ENCODE measurements around the gene FGD2. TPM values are rescaled to one million over a fixed set of nuclear protein-coding genes. Genes with fewer than 3 reads are reported as not detected.

FGD2 gene
- total and polyA plus RNA-seq, 2 experiments from 2014 or later = 0.29 TPM; not detected in 1

DNA sequence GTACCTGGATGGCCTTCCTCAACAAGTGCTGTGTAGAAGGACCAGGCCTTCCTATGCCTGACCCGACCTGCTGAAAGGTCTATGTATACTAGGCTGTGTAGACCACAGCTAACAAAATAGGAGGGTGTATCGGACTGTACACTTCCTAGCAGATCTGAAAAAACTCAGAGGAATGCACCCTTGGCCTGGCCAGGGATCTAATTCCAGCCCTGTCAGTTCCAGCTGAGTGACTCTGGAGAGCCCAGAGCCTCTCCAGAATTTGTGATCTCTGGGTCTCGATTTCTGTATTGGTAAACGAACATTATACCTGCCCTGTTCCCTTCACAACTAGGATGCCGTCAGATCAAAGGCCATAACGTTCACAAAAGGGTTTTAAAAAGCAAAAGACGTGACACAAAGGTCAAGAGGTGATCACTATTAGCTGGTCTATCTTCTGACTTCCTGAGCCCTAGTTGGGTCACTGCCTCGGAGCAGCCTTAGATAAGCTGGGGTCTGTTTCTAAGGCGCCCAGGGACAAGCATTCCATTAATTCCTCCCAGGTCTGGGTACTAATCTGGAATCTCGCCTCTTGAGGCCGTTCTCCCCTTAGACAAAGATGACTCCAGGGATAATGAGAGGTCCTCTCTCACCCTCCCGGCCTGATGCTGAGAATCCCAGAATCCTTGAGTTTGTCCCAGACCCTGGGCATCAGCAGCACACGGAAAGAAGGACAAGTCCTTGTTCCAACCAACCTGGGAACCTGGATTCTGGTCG lies 33.4 kb upstream of the FGD2 start:
- Histone ChIP-seq H3K4me3 (no peak overlapping the region), H3K27me3 (no peaks in the 10 kb centered on the region)
- TF ChIP-seq, protein P1, sequence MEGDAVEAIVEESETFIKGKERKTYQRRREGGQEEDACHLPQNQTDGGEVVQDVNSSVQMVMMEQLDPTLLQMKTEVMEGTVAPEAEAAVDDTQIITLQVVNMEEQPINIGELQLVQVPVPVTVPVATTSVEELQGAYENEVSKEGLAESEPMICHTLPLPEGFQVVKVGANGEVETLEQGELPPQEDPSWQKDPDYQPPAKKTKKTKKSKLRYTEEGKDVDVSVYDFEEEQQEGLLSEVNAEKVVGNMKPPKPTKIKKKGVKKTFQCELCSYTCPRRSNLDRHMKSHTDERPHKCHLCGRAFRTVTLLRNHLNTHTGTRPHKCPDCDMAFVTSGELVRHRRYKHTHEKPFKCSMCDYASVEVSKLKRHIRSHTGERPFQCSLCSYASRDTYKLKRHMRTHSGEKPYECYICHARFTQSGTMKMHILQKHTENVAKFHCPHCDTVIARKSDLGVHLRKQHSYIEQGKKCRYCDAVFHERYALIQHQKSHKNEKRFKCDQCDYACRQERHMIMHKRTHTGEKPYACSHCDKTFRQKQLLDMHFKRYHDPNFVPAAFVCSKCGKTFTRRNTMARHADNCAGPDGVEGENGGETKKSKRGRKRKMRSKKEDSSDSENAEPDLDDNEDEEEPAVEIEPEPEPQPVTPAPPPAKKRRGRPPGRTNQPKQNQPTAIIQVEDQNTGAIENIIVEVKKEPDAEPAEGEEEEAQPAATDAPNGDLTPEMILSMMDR (IDR thresholded peaks at IDR 0.05; ENCODE audit: low read depth, low read length) = no peak

DNA sequence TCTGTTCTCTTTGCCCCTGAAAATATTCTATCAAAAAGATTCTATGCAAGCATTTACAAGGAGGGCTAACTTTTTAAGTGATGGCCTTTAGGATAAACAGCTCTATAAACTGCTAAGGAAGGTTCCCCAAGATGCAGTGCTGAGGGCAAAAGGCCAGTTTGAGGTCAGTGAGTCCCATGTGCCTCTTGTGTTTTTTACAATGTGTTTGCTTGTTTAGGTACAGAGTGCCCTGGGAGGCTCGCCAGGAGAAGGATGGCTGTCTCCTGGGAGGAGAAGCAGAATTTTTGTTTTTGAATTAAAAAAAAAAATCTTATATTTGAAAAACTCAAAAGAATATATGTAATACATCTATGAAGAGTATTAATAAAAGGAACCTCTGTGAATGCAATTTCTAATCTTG lies 32.3 kb upstream of the FGD2 start:
- DNase-seq (ENCODE audit: low read depth in 1 of 2, low spot score in 1 of 2) = no peak
- no peaks in the 10 kb centered on the region for H3K27me3 ChIP-seq
- TF ChIP-seq, protein P1 (IDR thresholded peaks at IDR 0.05; ENCODE audit: low read depth, low read length) = no peak
- peaks cover 52% of the 10 kb centered on the region for H3K36me3 ChIP-seq
- peak overlapping the region; percentile 97 for H3K27ac ChIP-seq
- no peaks in the 10 kb centered on the region for H3K9me3 ChIP-seq (ENCODE audit: low read depth)
- H3K4me3 ChIP-seq = no peak overlapping the region
- H3K4me1 ChIP-seq (ENCODE audit: low read depth) = peaks cover 53% of the 10 kb centered on the region

More for the DNA sequence above, 33.4 kb upstream of the FGD2 start:
- Histone ChIP-seq H3K4me1 (ENCODE audit: low read depth) (peaks cover 52% of the 10 kb centered on the region), H3K36me3 (peaks cover 54% of the 10 kb centered on the region), H3K27ac (peak overlapping the region; percentile 97), H3K9me3 (ENCODE audit: low read depth) (no peaks in the 10 kb centered on the region)
- DNase-seq (ENCODE audit: low read depth in 1 of 2, low spot score in 1 of 2) = no peak

DNA sequence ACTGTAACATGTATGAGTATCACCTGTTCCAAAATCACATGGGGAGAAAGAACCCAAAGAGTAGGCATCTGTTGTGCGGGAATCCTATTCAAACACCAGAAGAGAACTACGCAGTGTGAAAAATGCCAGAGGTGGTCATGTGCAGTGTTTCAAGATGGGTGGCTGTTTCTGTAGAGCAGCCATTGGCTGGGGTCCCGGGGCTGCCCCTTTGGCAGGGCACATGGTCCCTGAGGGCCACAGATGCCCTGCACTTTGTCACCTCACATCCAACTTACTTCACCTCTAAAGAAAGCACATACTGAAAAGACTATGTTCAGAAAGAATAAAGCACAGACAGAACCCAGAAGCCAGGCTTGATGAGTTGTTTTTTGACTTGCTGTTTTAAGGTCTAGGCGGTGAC lies 31.8 kb upstream of the FGD2 start:
- Histone ChIP-seq H3K36me3 (peaks cover 50% of the 10 kb centered on the region), H3K4me3 (no peak overlapping the region), H3K9me3 (ENCODE audit: low read depth) (no peaks in the 10 kb centered on the region), H3K27ac (peak overlapping the region; percentile 97), H3K4me1 (ENCODE audit: low read depth) (peaks cover 53% of the 10 kb centered on the region), H3K27me3 (no peaks in the 10 kb centered on the region)
- TF ChIP-seq, protein P1 (IDR thresholded peaks at IDR 0.05; ENCODE audit: low read depth, low read length) = no peak
- no peak for DNase-seq (ENCODE audit: low read depth in 1 of 2, low spot score in 1 of 2)

DNA sequence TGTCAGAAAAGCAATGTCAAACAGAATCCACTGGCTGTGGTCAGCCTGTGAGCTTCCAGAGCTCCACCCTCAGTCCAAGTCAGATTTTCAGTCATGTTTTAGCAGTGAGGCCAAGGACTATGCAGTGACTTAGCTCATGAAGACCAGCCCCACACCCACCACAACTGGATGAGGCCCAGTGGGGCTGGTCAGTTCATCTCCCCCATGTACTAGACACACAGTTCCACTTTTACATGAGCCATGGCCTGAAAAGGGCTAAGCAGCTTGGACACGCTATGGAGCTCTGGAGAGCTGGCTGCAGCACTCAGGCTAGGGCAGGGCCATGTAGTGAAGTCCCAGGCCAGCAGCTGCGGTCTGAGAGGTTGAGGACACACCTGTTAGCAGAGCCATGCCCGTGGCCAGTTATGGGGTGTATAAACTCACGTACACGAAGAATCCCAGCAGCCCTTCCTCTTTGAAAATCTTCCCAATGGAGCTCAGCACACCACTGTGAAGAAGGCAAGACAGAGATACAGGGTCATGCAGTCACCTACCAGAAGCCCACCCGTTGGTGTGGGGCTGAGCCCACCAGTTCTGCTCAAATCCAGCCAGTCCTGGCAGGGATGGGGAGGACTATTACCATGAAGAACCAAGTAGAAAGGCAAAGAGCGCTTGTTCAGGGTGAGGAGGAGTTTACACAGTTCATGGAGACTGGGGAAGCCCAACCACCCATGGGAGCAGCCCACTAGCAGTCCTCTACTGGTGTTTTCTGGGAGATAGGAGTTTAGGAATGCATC lies 30.0 kb upstream of the FGD2 start:
- TF ChIP-seq, protein P1 (IDR thresholded peaks at IDR 0.05; ENCODE audit: low read depth, low read length) = no peak
- Histone ChIP-seq H3K9me3 (ENCODE audit: low read depth) (no peaks in the 10 kb centered on the region), H3K27ac (peak overlapping the region; percentile 67), H3K4me1 (ENCODE audit: low read depth) (peaks cover 59% of the 10 kb centered on the region), H3K27me3 (no peaks in the 10 kb centered on the region), H3K4me3 (no peak overlapping the region), H3K36me3 (peaks cover 34% of the 10 kb centered on the region)
- DNase-seq (ENCODE audit: low read depth in 1 of 2, low spot score in 1 of 2) = no peak

DNA sequence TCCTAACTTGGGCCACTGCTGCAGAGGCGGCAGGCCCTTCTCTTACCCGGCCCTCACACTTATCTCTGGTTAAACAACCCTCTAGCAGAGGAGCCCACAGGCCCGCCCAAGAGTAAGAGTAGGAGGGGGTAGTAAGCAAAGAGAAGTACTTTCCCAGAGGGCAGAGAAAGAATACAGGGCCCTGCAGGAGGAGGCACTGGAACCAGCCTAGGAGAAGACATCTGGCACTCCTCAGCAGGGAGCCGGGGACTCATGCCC lies 29.5 kb upstream of the FGD2 start:
- no peaks in the 10 kb centered on the region for H3K27me3 ChIP-seq
- H3K36me3 ChIP-seq = peaks cover 34% of the 10 kb centered on the region
- peak overlapping the region; percentile 67 for H3K27ac ChIP-seq
- no peaks in the 10 kb centered on the region for H3K9me3 ChIP-seq (ENCODE audit: low read depth)
- H3K4me1 ChIP-seq (ENCODE audit: low read depth) = peaks cover 59% of the 10 kb centered on the region
- no peak for DNase-seq (ENCODE audit: low read depth in 1 of 2, low spot score in 1 of 2)
- TF ChIP-seq, protein P1 (IDR thresholded peaks at IDR 0.05; ENCODE audit: low read depth, low read length) = no peak
- no peak overlapping the region for H3K4me3 ChIP-seq

Measured in cardiac muscle cell (in vitro differentiated cells and primary cell).